Lower leg skin (tissue), 3 donors: Measurements from ENCODE around the gene CFAP43.

Experiments
- CTCF ChIP-seq, 3 donors: fragments of 450-650 bp; IDR thresholded peaks; one replicate each; pipeline ENCODE4 v1.5.1; 2016; ENCODE audit warnings: antibody characterized with exemption in 3 of 3, mild to moderate bottlenecking in 3 of 3, moderate library complexity in 2 of 3
- POLR2A ChIP-seq, 2 donors: fragments of 450-650 bp; IDR thresholded peaks; one replicate each; pipeline ENCODE4 v1.6.1; 2016 to 2017; ENCODE audit warnings: antibody characterized with exemption in 2 of 2, mild to moderate bottlenecking in 1 of 2, moderate library complexity in 1 of 2

GRCh38 chr10:104277785-104278184, 45.6 kb upstream of the CFAP43 start:
- TF ChIP-seq CTCF (IDR thresholded peaks at IDR 0.05) (no peak), POLR2A (IDR thresholded peaks at IDR 0.05) (no peak)
